ENCODE results near the gene ZNF841. TPM values are rescaled to one million over a fixed set of nuclear protein-coding genes. Genes with fewer than 3 reads are reported as not detected.

ZNF841 gene
- total and polyA plus RNA-seq, 2 of the 13 experiments (the other 11 are each of a cell fraction or from before 2014, with no cell fraction given) = 6.2 to 14.2 TPM

- no peak for TF ChIP-seq ZNF180 (CRISPR knock-in tag; IDR thresholded peaks at IDR 0.05; ENCODE audit: borderline replicate concordance, low read depth)
- TF ChIP-seq ZNF468 (CRISPR knock-in tag; IDR thresholded peaks at IDR 0.05) = no peak
- TF ChIP-seq ZNF530 (CRISPR knock-in tag; IDR thresholded peaks at IDR 0.05; ENCODE audit: low read depth) = no peak
- 0 out of 2 replicates have a peak, but pooled peaks have one; percentile 50 for TF ChIP-seq ZFP37 (CRISPR knock-in tag; IDR thresholded peaks at IDR 0.05; ENCODE audit: borderline replicate concordance)
- no peak for TF ChIP-seq FOXK1 (CRISPR knock-in tag; IDR thresholded peaks at IDR 0.05; ENCODE audit: borderline replicate concordance, low read depth)
- no peak for TF ChIP-seq ZNF547 (CRISPR knock-in tag; IDR thresholded peaks at IDR 0.05)
- TF ChIP-seq ZSCAN5A (CRISPR knock-in tag; IDR thresholded peaks at IDR 0.05; ENCODE audit: borderline replicate concordance) = no peak
- TF ChIP-seq HDAC2 (CRISPR knock-in tag; IDR thresholded peaks at IDR 0.05) = peak; percentile 9; the same call in 1 of the 2 replicates
- TF ChIP-seq MXI1 (IDR thresholded peaks at IDR 0.05; ENCODE audit: borderline replicate concordance, low read depth, low read length) = peak; percentile 26; the same call in 1 of the 3 replicates
- TF ChIP-seq ZNF10 (CRISPR knock-in tag; IDR thresholded peaks at IDR 0.05; ENCODE audit: borderline replicate concordance, low read depth) = no peak
- 0 out of 2 replicates have a peak, but pooled peaks have one; percentile 57 for TF ChIP-seq WIZ (CRISPR knock-in tag; IDR thresholded peaks at IDR 0.05)
- peak; percentile 59 for TF ChIP-seq ZFX (CRISPR knock-in tag; IDR thresholded peaks at IDR 0.05; ENCODE audit: low read depth)
- TF ChIP-seq RBM39 (IDR thresholded peaks at IDR 0.05; ENCODE audit: low read depth, low read length, poor library complexity, severe bottlenecking) = no peak
- TF ChIP-seq ZNF367 (CRISPR knock-in tag; IDR thresholded peaks at IDR 0.05; ENCODE audit: borderline replicate concordance) = no peak
- TF ChIP-seq FOXA3 (CRISPR knock-in tag; IDR thresholded peaks at IDR 0.05) = 0 out of 2 replicates have a peak, but pooled peaks have one; percentile 4
- 0 out of 2 replicates have a peak, but pooled peaks have one; percentile 13 for TF ChIP-seq FOXP4 (CRISPR knock-in tag; IDR thresholded peaks at IDR 0.05)
- no peak for TF ChIP-seq JUN (CRISPR knock-in tag; IDR thresholded peaks at IDR 0.05)
- TF ChIP-seq THRA (CRISPR knock-in tag; IDR thresholded peaks at IDR 0.05; ENCODE audit: borderline replicate concordance) = no peak
- TF ChIP-seq SAFB2 (CRISPR knock-in tag; IDR thresholded peaks at IDR 0.05; ENCODE audit: borderline replicate concordance, low read depth) = no peak
- TF ChIP-seq RAD51 (IDR thresholded peaks at IDR 0.05; ENCODE audit: borderline replicate concordance) = no peak
- no peak for TF ChIP-seq PRPF4 (IDR thresholded peaks at IDR 0.05; ENCODE audit: low read depth, low read length, poor library complexity, severe bottlenecking)
- no peak for TF ChIP-seq ARNT (IDR thresholded peaks at IDR 0.05)
- TF ChIP-seq TMF1 (CRISPR knock-in tag; IDR thresholded peaks at IDR 0.05; ENCODE audit: low read depth) = no peak
Measured at GRCh38 chr19:52095172-52096014, at the start of gene ZNF841 (continued).

Measured in HepG2 (cell line).